ENCODE measurements around the gene ARRDC3. TPM values are rescaled to one million over a fixed set of nuclear protein-coding genes. Genes with fewer than 3 reads are reported as not detected.

The ARRDC3 gene
- polyA plus RNA-seq, 1 donor from 2014 or later = 297 TPM

GRCh38 chr5:91366551-91366950 is 16.6 kb downstream of the ARRDC3 start:
- Histone ChIP-seq H3F3A (ENCODE audit: insufficient read depth, low read length, poor library complexity, severe bottlenecking) (peaks cover 4% of the 10 kb centered on the region), H3K9me2 (ENCODE audit: insufficient read depth, low read length) (no peaks in the 10 kb centered on the region), H3K79me2 (replicated peaks; ENCODE audit: insufficient read depth, low read length) (peaks cover 73% of the 10 kb centered on the region), H4K20me1 (ENCODE audit: insufficient read depth) (peaks cover 53% of the 10 kb centered on the region), H3K9ac (ENCODE audit: low read length) (no peak overlapping the region), H3K27ac (ENCODE audit: low read length) (no peak overlapping the region), H2AFZ (ENCODE audit: low read depth, low read length) (no peak overlapping the region), H3K4me3 (ENCODE audit: low read length) (peak overlapping the region; percentile 82), H3K4me2 (ENCODE audit: low read length) (no peak overlapping the region), H3K9me3 (ENCODE audit: low read length) (no peaks in the 10 kb centered on the region), H3K27me3 (ENCODE audit: insufficient read depth, low read depth, low read length) (no peaks in the 10 kb centered on the region), H3K36me3 (ENCODE audit: insufficient read depth, low read length) (peaks cover 38% of the 10 kb centered on the region)
- TF ChIP-seq, protein P1, sequence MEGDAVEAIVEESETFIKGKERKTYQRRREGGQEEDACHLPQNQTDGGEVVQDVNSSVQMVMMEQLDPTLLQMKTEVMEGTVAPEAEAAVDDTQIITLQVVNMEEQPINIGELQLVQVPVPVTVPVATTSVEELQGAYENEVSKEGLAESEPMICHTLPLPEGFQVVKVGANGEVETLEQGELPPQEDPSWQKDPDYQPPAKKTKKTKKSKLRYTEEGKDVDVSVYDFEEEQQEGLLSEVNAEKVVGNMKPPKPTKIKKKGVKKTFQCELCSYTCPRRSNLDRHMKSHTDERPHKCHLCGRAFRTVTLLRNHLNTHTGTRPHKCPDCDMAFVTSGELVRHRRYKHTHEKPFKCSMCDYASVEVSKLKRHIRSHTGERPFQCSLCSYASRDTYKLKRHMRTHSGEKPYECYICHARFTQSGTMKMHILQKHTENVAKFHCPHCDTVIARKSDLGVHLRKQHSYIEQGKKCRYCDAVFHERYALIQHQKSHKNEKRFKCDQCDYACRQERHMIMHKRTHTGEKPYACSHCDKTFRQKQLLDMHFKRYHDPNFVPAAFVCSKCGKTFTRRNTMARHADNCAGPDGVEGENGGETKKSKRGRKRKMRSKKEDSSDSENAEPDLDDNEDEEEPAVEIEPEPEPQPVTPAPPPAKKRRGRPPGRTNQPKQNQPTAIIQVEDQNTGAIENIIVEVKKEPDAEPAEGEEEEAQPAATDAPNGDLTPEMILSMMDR (IDR thresholded peaks at IDR 0.05; ENCODE audit: poor library complexity, severe bottlenecking) = no peak
- TF ChIP-seq MXI1 (conservative IDR thresholded peaks at IDR 0.05; ENCODE audit: poor library complexity, severe bottlenecking) = no peak
- no peak for TF ChIP-seq SMC3 (conservative IDR thresholded peaks at IDR 0.05; ENCODE audit: poor library complexity)
- TF ChIP-seq POLR2AphosphoS5 (IDR thresholded peaks at IDR 0.05) = no peak
- TF ChIP-seq, protein P2, sequence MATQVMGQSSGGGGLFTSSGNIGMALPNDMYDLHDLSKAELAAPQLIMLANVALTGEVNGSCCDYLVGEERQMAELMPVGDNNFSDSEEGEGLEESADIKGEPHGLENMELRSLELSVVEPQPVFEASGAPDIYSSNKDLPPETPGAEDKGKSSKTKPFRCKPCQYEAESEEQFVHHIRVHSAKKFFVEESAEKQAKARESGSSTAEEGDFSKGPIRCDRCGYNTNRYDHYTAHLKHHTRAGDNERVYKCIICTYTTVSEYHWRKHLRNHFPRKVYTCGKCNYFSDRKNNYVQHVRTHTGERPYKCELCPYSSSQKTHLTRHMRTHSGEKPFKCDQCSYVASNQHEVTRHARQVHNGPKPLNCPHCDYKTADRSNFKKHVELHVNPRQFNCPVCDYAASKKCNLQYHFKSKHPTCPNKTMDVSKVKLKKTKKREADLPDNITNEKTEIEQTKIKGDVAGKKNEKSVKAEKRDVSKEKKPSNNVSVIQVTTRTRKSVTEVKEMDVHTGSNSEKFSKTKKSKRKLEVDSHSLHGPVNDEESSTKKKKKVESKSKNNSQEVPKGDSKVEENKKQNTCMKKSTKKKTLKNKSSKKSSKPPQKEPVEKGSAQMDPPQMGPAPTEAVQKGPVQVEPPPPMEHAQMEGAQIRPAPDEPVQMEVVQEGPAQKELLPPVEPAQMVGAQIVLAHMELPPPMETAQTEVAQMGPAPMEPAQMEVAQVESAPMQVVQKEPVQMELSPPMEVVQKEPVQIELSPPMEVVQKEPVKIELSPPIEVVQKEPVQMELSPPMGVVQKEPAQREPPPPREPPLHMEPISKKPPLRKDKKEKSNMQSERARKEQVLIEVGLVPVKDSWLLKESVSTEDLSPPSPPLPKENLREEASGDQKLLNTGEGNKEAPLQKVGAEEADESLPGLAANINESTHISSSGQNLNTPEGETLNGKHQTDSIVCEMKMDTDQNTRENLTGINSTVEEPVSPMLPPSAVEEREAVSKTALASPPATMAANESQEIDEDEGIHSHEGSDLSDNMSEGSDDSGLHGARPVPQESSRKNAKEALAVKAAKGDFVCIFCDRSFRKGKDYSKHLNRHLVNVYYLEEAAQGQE (IDR thresholded peaks at IDR 0.05; ENCODE audit: borderline replicate concordance) = no peak
- no peak for TF ChIP-seq TAF1 (IDR thresholded peaks at IDR 0.05; ENCODE audit: low read depth)
- TF ChIP-seq EP300 (conservative IDR thresholded peaks at IDR 0.05; ENCODE audit: poor library complexity, severe bottlenecking) = no peak
- TF ChIP-seq RAD21 (conservative IDR thresholded peaks at IDR 0.05) = no peak
- no peak for TF ChIP-seq EZH2 (IDR thresholded peaks at IDR 0.05; ENCODE audit: borderline replicate concordance, insufficient read depth, low read length, poor library complexity, severe bottlenecking)

- Histone ChIP-seq H3K4me3 (ENCODE audit: low read length) (no peak overlapping the region), H3K36me3 (ENCODE audit: insufficient read depth, low read length) (peaks cover 28% of the 10 kb centered on the region), H2AFZ (ENCODE audit: low read depth, low read length) (no peak overlapping the region), H3K27me3 (ENCODE audit: insufficient read depth, low read depth, low read length) (no peaks in the 10 kb centered on the region), H3K27ac (ENCODE audit: low read length) (no peak overlapping the region), H3F3A (ENCODE audit: insufficient read depth, low read length, poor library complexity, severe bottlenecking) (peaks cover 4% of the 10 kb centered on the region), H3K9me2 (ENCODE audit: insufficient read depth, low read length) (no peaks in the 10 kb centered on the region), H3K79me2 (replicated peaks; ENCODE audit: insufficient read depth, low read length) (peaks cover 62% of the 10 kb centered on the region), H3K9me3 (ENCODE audit: low read length) (no peaks in the 10 kb centered on the region), H3K9ac (ENCODE audit: low read length) (no peak overlapping the region), H3K4me2 (ENCODE audit: low read length) (no peak overlapping the region), H4K20me1 (ENCODE audit: insufficient read depth) (peaks cover 43% of the 10 kb centered on the region)
- TF ChIP-seq EZH2 (IDR thresholded peaks at IDR 0.05; ENCODE audit: borderline replicate concordance, insufficient read depth, low read length, poor library complexity, severe bottlenecking) (no peak), POLR2AphosphoS5 (IDR thresholded peaks at IDR 0.05) (peak; percentile 41)
Measured at GRCh38 chr5:91365498-91365897, 17.6 kb downstream of the ARRDC3 start.

DNA sequence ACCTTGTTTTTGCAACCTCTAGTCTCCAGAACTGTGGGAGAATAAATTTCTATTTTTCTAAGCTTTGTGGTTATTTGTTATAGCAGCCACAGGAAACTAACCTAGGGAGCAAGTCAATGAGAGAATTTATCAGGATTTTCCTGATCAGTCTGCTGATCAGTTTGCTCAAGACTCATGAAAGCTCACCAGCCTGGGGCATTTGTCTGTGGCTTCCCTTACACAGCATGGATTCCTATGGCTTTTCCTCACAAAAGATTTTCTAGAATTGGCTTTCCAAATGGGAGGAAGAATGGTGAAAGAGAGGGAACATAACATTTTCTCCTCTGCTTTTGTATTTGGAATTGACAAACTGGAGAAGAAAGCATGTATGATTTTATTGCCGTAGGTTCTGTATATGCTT is 20.2 kb downstream of the ARRDC3 start:
- peaks cover 37% of the 10 kb centered on the region for H3K79me2 ChIP-seq (replicated peaks; ENCODE audit: insufficient read depth, low read length)
- H3K9ac ChIP-seq (ENCODE audit: low read length) = no peak overlapping the region
- H3K4me2 ChIP-seq (ENCODE audit: low read length) = no peak overlapping the region
- H3K27me3 ChIP-seq (ENCODE audit: insufficient read depth, low read depth, low read length) = no peaks in the 10 kb centered on the region
- H3K27ac ChIP-seq (ENCODE audit: low read length) = no peak overlapping the region
- H3F3A ChIP-seq (ENCODE audit: insufficient read depth, low read length, poor library complexity, severe bottlenecking) = peaks cover 4% of the 10 kb centered on the region
- no peaks in the 10 kb centered on the region for H3K9me3 ChIP-seq (ENCODE audit: low read length)
- H4K20me1 ChIP-seq (ENCODE audit: insufficient read depth) = peaks cover 18% of the 10 kb centered on the region
- H2AFZ ChIP-seq (ENCODE audit: low read depth, low read length) = no peak overlapping the region
- no peak overlapping the region for H3K4me3 ChIP-seq (ENCODE audit: low read length)
- peaks cover 17% of the 10 kb centered on the region for H3K36me3 ChIP-seq (ENCODE audit: insufficient read depth, low read length)
- TF ChIP-seq TAF1 (IDR thresholded peaks at IDR 0.05; ENCODE audit: low read depth) (no peak), RAD21 (conservative IDR thresholded peaks at IDR 0.05) (no peak), EZH2 (IDR thresholded peaks at IDR 0.05; ENCODE audit: borderline replicate concordance, insufficient read depth, low read length, poor library complexity, severe bottlenecking) (no peak), POLR2AphosphoS5 (IDR thresholded peaks at IDR 0.05) (no peak), EP300 (conservative IDR thresholded peaks at IDR 0.05; ENCODE audit: poor library complexity, severe bottlenecking) (no peak), SMC3 (conservative IDR thresholded peaks at IDR 0.05; ENCODE audit: poor library complexity) (no peak), MXI1 (conservative IDR thresholded peaks at IDR 0.05; ENCODE audit: poor library complexity, severe bottlenecking) (no peak)
- TF ChIP-seq, protein P2 (IDR thresholded peaks at IDR 0.05; ENCODE audit: borderline replicate concordance) = no peak
- TF ChIP-seq, protein P1 (IDR thresholded peaks at IDR 0.05; ENCODE audit: poor library complexity, severe bottlenecking) = no peak
- H3K9me2 ChIP-seq (ENCODE audit: insufficient read depth, low read length) = no peaks in the 10 kb centered on the region

All from neural cell (in vitro differentiated cells).